VCaP (cell line): Measurements from ENCODE around the gene MYO1G.
A peak's percentile ranks its signal among the peaks of the same experiment; 100 is the strongest.

Experiments used
- H3K27ac ChIP-seq: fragments of 450-650 bp; 2 replicates; pipeline ENCODE4 v1.5.1; 2017
- TF ChIP-seq, protein P1 (sequence below): fragments of 450-650 bp; conservative IDR thresholded peaks from 2 replicates; pipeline ENCODE4 v1.5.1; 2017; ENCODE audit warnings: mild to moderate bottlenecking, moderate library complexity

The MYO1G gene

DNA sequence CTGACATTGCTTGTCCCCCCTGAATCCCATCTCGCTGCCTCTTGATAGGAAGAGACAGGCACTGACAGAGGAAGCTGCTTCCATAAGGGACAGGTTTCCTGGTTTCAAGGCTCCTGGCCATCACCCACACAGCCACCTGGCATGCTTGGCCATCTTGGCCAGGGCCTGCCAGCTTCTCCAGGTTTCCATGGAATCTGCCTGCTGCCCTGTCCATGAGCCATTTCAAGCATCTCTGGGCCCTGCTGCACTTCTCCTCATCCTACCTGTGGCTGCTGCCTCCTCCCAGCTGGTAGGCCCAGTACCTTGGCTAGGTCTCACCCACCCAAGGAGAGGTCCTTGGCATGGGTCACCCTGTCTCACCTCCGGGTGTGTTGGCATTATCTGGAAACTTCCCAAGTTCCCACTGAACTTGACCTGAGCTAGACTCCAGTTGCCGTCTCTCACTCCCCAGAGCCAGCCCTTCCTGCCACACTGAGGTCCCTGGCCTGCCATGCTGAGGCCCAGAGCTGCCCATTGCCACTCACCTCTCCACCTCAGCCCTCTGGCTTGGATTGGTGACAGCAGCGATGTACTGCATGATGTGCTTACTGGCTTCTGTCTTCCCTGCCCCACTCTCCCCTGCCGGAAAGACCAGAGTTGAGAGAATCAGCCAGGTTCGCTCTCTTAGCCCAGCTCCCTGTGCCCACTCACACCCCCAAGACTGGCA lies 2.6 kb downstream of the MYO1G start:
- TF ChIP-seq, protein P1, sequence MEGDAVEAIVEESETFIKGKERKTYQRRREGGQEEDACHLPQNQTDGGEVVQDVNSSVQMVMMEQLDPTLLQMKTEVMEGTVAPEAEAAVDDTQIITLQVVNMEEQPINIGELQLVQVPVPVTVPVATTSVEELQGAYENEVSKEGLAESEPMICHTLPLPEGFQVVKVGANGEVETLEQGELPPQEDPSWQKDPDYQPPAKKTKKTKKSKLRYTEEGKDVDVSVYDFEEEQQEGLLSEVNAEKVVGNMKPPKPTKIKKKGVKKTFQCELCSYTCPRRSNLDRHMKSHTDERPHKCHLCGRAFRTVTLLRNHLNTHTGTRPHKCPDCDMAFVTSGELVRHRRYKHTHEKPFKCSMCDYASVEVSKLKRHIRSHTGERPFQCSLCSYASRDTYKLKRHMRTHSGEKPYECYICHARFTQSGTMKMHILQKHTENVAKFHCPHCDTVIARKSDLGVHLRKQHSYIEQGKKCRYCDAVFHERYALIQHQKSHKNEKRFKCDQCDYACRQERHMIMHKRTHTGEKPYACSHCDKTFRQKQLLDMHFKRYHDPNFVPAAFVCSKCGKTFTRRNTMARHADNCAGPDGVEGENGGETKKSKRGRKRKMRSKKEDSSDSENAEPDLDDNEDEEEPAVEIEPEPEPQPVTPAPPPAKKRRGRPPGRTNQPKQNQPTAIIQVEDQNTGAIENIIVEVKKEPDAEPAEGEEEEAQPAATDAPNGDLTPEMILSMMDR, result no peak
- no peak overlapping the region for H3K27ac ChIP-seq

DNA sequence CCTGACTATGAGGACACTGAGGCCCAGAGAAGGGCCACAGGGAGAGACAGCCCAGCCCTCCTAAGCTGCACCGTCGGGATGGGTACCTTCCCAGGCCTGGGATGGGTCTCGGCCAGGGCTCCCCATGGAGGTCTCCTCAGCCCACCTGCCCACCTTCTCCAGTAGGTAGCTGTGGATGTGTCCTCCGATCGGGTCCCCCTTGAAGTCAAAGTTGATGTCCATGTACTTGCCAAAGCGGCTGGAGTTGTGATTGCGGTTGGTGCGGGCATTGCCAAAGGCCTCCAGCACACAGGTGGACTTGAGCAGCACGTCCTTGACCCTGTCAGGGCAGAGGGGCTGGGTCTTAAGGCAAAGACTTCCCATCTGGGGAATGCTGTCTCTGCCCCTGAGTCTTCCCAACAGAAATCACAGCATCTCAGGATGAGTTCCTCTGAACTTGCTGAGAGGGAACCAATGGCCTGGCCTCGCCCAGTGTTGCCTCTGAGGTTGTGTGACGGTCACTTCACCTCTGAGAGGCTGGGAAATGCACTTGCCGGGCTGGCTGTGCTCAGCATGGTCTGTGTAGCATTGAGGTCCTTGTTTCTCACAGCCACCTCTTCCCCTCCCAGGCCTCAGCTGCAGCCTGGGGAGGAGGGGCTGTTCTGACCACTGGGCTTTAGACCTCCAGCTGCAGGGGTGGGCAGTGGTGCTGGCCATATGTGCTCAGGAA lies 3.3 kb downstream of the MYO1G start:
- TF ChIP-seq, protein P1, result no peak
- H3K27ac ChIP-seq, result no peak overlapping the region

DNA sequence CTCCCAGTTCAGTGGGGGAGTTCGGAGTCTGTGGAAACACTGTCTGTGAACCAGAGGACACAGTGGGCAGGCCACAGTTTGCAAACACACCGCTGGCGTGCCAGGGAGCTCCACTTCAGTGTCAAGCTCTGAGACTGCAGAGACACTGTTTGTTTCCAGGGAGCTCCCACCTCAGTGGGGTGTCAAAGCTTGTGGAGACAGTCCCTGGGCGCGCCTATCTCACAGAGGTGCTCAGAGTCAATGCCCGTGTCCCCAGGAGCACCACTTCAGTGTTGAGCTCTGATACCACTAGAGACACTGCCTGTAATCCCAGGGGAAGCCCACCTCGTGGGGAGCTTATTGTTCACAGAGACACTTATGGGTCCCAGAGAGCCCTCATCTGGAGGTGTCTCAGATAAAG lies 4.3 kb downstream of the MYO1G start:
- TF ChIP-seq, protein P1, result no peak
- no peak overlapping the region for H3K27ac ChIP-seq

DNA sequence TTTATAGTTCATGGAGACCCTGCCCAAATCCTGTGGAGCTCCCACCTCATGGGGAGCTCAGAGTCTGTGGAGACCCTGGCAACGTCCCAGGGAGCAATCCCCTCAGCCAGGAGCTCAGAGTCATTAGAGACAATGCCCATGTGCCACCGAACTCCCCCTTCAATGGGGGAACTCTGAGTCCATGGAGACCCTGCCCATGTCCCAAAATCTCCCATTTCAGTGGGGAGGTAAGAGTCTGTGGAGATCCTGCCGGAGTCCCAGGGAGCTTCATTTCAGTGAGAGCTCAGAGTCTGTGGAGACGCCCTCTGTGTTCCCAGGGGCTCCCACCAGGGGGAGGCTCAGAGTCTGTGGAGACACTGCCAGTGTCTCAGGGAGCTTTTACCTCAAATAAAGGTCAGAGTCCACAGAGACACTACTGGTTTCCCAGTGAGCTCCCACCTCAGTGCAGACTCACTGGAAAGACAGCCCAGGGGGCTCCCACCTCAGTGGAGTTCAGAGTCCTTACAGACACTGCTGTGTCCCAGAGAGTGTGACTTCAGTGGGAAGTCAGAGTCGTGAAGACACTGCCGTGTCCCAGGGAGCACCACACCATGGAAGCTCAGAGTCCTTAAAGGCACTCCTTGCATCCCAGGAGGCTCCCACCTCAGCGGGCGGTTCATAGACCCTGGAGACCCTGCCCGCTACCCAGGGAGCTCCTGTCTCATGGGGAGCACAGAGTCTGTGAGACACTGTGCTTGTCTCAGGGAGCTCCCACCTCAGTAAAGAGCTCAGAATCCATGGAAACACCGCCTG lies 5.0 kb downstream of the MYO1G start:
- H3K27ac ChIP-seq, result no peak overlapping the region
- TF ChIP-seq, protein P1, result peak; percentile 39; the same call in 1 of the 2 replicates

DNA sequence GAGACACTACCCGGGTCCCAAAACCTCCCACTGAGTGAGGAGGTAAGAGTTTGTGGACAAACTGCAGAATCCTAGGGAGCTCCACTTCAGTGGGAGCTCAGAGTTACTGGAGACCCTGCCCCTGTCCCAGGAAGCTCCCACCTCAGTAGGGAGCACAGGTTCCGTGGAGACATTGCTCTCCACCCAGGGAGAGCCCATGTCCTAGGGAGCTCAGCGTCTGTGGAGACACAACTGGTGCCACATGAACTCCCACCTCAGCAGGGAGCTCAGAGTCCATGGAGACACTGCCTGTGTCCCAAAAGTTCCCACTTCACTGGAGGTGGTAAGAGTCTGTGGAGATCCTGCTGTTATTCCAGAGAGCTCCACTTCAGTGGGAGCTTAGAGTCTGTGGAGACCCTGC lies 6.3 kb downstream of the MYO1G start:
- H3K27ac ChIP-seq, result peak overlapping the region; percentile 66
- TF ChIP-seq, protein P1, result no peak

DNA sequence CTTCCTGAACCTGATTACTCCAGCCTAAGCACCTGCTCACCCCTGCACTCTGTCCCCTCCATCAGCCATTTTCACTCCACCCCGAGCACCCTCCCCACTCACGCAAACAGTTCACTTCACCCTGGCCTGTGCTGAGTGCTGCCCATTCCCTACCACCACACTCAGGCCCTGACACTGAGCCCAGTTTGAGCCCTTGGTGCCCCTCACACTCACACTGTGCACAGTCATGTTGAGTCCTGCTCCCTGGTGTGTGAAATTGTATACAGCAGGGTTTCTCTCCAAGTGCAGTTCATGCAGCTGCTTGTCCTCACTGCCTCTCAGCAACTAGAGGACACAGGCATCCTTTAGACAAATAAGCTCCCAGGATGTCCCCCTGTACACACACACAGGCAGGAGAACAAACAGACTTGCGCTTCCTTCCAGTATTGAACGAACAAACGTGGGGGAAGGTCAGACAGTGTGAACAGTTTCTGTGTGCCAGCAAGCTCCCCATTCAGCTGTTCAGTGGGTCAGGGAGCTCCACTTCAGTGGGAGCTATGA lies 6.8 kb downstream of the MYO1G start:
- H3K27ac ChIP-seq, result peak overlapping the region; percentile 66
- TF ChIP-seq, protein P1, result no peak
